Inflammatory macrophage (primary cell): Measurements from ENCODE around the gene KIF13A.

Experiments used
- DNase-seq, 2 donors: peaks; one replicate each; pipeline ENCODE4 v3.0.0-alpha.2; 2020 to 2022

Gene KIF13A

DNA sequence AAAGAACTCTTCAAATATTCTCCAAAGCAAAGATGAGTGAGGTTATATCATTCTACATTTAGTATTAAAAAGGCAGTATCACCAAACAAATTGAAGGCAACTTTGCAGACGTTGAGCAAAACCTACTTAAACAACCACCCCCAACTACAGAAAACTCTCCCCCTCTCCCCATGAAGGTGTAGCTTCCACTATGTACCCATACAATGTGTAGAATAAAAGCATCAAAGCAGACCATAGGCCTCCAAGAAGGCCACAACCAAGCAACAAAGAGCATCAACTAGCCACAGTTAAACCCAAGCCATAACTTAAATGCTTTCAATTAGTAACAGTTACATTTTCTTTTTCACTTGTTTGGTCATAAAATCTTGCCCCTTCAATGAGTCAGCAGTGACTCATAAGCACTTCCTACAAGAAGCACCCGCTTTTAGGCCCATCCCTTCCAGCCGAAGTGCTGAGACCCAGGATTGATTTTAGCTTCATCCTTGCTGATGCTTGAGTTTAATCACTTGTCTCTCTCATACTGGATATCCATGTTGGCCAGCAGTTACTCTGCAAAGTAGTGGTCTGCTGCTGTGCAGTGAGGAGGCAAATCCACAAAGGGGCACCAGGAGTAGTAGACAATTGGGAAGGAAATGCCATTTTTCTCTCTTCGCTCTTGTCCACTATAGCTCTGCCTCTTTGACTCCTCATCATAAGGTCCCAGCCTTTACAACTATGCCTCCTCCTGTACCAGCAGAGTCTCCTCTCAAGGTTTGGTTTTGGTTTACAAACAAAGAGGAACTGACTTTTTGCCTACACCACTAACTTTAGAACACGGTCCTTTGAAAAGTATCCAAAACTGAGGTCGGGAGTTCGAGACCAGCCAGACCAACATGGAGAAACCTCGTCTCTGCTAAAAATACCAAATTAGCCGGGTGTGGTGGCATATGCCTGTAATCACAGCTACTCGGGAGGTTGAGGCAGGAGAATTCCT, 272.3 kb downstream of the KIF13A start:
- peak; percentile 78 to 81 for DNase-seq

DNA sequence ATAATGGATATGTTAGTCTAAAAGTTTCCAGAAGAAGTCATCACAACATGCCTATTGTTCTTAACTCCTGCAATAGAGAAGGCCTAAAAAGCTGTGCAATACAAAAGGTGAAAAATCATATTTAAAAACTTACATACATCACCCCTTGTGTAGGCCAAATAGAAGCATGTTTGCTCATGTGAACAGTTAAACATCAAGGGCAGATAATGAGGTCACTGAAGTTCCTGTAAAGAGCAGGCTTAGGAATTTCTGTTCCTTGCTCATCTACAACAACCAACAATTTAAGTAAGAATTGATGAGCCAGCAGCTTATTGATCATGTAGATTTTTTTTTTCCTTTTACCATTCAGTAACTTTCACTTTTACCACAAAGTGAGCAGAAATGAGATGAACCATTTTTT, 273.3 kb downstream of the KIF13A start:
- peak in 1 of 2 donors; percentile 30 for DNase-seq

DNA sequence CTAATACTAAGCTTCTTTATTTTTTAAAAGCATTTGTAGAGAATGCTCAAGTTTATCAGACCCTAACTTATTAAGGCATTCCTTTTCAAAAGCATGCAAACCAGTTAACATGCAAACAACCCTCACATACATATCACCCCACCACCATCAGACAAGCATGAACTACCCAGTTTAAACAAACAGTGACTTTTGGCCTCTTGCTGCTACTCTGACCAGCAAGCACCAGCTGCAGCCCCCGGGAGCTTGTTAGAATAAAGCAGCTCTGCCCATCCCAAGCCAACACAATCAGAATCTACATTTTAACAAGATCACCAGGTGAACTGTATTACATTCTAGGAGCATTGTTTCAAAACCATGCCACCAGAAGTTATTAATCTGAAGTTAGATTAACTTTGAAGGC, 274.9 kb downstream of the KIF13A start:
- no peak for DNase-seq

DNA sequence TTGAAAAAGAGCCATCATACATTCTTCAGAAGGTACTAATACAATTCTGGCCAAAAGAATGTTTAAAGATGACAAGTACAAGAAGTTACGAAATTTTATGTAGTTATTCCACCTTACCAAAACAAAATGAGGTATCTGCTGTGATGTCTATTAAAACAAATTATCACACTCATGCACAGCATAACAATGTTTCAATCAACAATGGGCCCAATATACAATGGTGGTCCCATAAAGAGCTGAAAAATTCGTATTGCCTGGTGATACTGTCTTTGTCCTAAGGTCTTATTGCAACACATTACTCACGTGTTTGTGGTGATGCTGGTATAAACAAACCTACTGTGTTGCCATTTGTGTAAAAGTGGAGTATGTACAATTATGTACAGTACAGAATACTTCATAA, 277.1 kb downstream of the KIF13A start:
- no peak for DNase-seq

DNA sequence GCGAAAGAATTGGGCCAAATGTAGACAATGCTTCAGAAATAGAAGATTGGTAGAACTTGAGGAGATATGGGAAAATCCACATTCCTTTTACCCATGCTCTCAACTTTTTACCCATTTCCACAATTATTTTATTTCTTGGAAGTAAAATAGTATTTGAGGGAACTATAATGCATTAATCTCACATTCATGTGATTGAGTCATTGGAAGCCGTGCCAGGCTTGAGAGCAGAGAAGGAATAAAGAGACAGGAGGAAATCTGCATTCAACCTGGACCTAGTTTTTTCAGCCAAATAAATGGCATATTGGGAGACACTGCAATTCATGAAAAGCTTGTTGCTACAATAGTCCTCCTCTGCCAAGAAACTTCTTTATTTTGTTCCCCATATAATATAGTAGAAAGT, 278.0 kb downstream of the KIF13A start:
- no peak for DNase-seq
